MM.1S (cell line): Measurements from ENCODE around the gene MANSC1.

Experiments used
- CTCF ChIP-seq: fragments of 300-600 bp; sonication (generic); IDR thresholded peaks from 2 replicates; pipeline ENCODE4 v1.5.1; 2016; ENCODE audit warnings: antibody characterized with exemption, low read length, mixed read lengths
- EZH2 ChIP-seq: fragments of 300-600 bp; sonication (generic); optimal IDR thresholded peaks from 2 replicates; pipeline ENCODE3; 2017; ENCODE audit warnings: low read depth, mild to moderate bottlenecking, antibody characterized with exemption, low read length, mixed read lengths

- TF ChIP-seq CTCF (no peak), EZH2 (no peak)
These were observed 31.0 kb upstream of the MANSC1 start for GRCh38 chr12:12380949-12381593.
